Mucosa of descending colon (tissue), 3 donors: ENCODE results near the gene SLFN12L. TPM values are rescaled to one million over a fixed set of nuclear protein-coding genes. Genes with fewer than 3 reads are reported as not detected.
"Not testable (repeated sequence)": the region's sequence is repeated elsewhere in the genome, so short reads cannot be mapped to it uniquely, and the experiment has no call there.

Experiments used
- ATAC-seq: fragments of 200-7000 bp; cut with Tn5 transposase; one replicate; pipeline ENCODE4 v1.9.1; 2020; ENCODE audit warnings: mild to moderate bottlenecking, moderate library complexity
- DNase-seq, 3 donors: peaks; one replicate each; pipeline ENCODE4 v3.0.0-alpha.2; 2020
- H3K36me3 ChIP-seq: fragments of 200-600 bp; one replicate; pipeline ENCODE4 v1.8.0; 2021; ENCODE audit warnings: low read depth, mild to moderate bottlenecking
- H3K4me1 ChIP-seq: fragments of 200-600 bp; one replicate; pipeline ENCODE4 v1.8.0; 2021; ENCODE audit warnings: low read depth, mild to moderate bottlenecking
- H3K4me3 ChIP-seq: fragments of 200-600 bp; one replicate; pipeline ENCODE4 v1.8.0; 2021; ENCODE audit warnings: mild to moderate bottlenecking
- H3K9me3 ChIP-seq: fragments of 200-600 bp; one replicate; pipeline ENCODE4 v1.8.0; 2021; ENCODE audit warnings: mild to moderate bottlenecking
- intact Hi-C, 2 donors: fragments of 100-400 bp; cut with DNase I in 1 of 2; cut with micrococcal nuclease in 1 of 2; formaldehyde crosslinking; loops; one replicate each; pipeline versions ENCODE4 v1.11.0 to v1.11.1; 2022; cut with DNase I, micrococcal nuclease
- total RNA-seq, 3 donors: library from RNA; stranded (reverse); fragmentation: NEBNext Ultra II Directional in 2 of 3; extraction: Animal tissue kit (Norgen Biotek cat#: 25700) in 2 of 3; gene quantifications; one replicate each; pipeline versions ENCODE4 v1.2.1 to v1.2.4, GENCODE V29; 2021 to 2023
- TF ChIP-seq, protein P1 (sequence below): fragments of 200-600 bp; IDR thresholded peaks from one replicate; pipeline ENCODE4 v1.8.0; 2022; ENCODE audit warnings: antibody characterized with exemption, mild to moderate bottlenecking
- donor health status: DM: no; HTN: no; CAD: no; lungs with moderate emphysema.
- donor health status: DM: no; HTN: no; CAD: no.
- donor health status: DM: no; HTN: yes; CAD: no.

Gene SLFN12L
- total RNA-seq, 3 donors from 2014 or later, result 1.5 to 2.9 (median 2.9) TPM

DNA sequence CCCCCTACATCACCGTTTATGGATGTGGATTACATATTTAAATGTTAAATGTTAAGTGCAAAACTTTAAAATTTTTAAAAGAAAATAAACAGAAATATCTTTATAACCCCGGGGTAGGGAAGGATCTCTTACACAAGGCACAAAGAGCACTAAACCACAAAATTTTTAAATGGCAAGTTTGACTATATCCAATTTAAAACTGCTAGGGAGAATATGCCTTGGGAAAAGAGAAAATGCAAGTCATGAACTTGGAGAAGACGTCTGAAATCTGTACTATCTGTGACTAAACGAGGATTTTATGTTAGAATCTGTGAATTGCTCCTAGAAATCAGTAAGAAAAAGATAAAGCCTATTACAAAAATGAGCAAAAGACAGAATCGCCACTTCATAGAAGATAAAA, 60.2 kb downstream of the SLFN12L start:
- no peaks in the 10 kb centered on the region for H3K4me1 ChIP-seq
- no peaks in the 10 kb centered on the region for H3K9me3 ChIP-seq
- no peak overlapping the region for H3K4me3 ChIP-seq
- ATAC-seq, result no peak
- no peaks in the 10 kb centered on the region for H3K36me3 ChIP-seq
- intact Hi-C loops, result no loop called here
- TF ChIP-seq, protein P1, sequence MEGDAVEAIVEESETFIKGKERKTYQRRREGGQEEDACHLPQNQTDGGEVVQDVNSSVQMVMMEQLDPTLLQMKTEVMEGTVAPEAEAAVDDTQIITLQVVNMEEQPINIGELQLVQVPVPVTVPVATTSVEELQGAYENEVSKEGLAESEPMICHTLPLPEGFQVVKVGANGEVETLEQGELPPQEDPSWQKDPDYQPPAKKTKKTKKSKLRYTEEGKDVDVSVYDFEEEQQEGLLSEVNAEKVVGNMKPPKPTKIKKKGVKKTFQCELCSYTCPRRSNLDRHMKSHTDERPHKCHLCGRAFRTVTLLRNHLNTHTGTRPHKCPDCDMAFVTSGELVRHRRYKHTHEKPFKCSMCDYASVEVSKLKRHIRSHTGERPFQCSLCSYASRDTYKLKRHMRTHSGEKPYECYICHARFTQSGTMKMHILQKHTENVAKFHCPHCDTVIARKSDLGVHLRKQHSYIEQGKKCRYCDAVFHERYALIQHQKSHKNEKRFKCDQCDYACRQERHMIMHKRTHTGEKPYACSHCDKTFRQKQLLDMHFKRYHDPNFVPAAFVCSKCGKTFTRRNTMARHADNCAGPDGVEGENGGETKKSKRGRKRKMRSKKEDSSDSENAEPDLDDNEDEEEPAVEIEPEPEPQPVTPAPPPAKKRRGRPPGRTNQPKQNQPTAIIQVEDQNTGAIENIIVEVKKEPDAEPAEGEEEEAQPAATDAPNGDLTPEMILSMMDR, result no peak
- no peak for DNase-seq

DNA sequence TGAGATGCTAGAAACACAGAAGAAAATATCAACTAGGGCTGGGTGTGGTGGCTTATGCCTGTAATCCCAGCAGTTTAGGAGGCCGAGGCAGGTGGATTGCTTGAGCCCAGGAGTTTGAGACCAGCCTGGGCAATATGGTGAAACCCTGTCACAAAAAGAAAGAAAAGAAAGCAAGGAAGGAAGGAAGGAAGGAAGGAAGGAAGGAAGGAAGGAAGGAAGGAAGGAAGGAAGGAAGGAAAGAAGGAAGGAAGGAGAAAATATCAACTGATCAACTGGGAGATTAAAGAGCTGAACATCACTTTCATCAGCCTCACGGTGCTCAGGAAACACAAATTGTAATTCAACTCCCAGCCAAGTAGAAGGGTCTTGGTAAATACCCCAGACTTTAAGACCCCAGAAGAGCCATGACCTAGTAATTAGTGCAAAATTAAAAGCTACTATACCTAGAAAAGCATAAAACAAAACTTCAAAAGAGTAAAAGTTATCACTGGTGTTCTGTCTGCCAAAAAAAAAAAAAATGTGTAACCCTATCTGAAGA, 61.1 kb downstream of the SLFN12L start:
- TF ChIP-seq, protein P1, result no peak

DNA sequence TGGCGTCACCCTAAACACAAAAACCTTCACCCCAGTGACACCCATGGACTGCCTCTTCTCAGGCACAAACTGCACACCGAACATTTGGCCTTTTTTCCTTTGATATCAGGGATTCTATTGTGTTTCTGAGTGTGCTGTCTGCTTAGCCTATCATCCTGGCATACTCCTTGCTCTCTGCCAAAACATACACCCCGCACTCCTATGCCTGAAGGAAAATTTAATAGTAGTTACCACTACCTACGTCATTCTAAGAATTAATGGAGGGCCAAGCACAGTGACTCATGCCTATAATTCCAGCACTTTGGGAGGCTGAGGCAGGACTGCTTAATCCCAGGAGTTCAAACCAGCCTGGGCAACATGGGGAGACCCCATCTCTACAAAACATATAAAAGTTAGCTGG, 69.0 kb downstream of the SLFN12L start:
- intact Hi-C loops, result no loop called here

More for the DNA sequence above, 61.1 kb downstream of the SLFN12L start:
- Histone ChIP-seq H3K36me3 (no peaks in the 10 kb centered on the region), H3K4me1 (no peaks in the 10 kb centered on the region), H3K4me3 (no peak overlapping the region), H3K9me3 (no peaks in the 10 kb centered on the region)
- ATAC-seq (no peak), DNase-seq (no peak)
- intact Hi-C loops, result no loop called here

DNA sequence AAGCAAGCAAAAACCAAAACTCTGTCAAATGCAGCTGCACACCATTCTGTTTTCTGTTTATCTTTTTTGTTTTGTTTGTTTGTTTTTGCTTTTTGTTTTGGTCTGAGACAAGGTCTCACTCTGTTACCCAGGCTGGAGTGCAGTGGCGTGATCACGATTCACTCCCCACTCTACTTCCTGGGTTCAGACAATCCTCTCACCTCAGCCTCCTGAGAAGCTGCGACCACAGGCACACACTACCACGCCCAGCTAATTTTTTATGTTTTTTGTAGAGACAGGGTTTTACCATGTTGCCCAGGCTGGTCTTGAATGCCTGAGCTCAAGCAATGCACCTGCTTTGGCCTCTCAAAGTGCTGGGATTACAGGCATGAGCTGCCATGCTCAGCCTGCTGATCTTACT, 69.7 kb downstream of the SLFN12L start:
- intact Hi-C loops, result no loop called here
- TF ChIP-seq, protein P1, result no peak
- no peak overlapping the region for H3K4me3 ChIP-seq
- no peaks in the 10 kb centered on the region for H3K36me3 ChIP-seq
- no peaks in the 10 kb centered on the region for H3K9me3 ChIP-seq
- no peaks in the 10 kb centered on the region for H3K4me1 ChIP-seq
- ATAC-seq (peak; percentile 40), DNase-seq (no peak)

More for the DNA sequence above, 69.0 kb downstream of the SLFN12L start:
- no peak for ATAC-seq
- Histone ChIP-seq H3K9me3 (no peaks in the 10 kb centered on the region), H3K36me3 (no peaks in the 10 kb centered on the region), H3K4me3 (no peak overlapping the region), H3K4me1 (no peaks in the 10 kb centered on the region)
- DNase-seq, result no peak
- TF ChIP-seq, protein P1, result no peak

DNA sequence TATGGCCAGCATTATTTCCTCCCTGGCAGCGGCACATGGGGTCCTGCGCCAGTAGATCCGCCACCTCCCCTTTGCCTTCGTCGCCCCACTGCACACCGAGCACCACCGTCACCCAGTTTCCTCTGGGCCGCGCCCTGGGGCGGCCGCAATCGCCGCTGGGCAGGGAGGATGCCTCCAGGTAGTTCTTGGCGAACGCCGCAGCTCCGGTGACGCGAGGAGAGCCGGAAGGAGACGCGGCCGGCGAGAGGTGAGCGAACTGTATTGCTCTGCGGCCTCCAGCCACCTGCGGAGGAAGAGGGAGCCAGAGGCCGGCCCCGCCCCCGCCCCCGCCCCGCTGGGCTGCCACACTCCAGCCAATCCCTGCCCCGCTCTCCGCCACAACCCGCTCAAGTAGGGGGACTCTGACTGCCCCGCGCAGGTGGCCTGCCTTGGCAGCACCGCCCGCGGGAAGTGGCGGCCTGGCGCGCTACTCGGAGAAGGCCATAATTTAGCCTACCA, 77.1 kb downstream of the SLFN12L start:
- TF ChIP-seq, protein P1, result no peak
- Histone ChIP-seq H3K4me1 (no peaks in the 10 kb centered on the region), H3K9me3 (no peaks in the 10 kb centered on the region), H3K4me3 (no peak overlapping the region), H3K36me3 (no peaks in the 10 kb centered on the region)
- DNase-seq (peak; percentile 74 to 91 (median 86)), ATAC-seq (peak; percentile 97)
- intact Hi-C loops, result no loop called here

DNA sequence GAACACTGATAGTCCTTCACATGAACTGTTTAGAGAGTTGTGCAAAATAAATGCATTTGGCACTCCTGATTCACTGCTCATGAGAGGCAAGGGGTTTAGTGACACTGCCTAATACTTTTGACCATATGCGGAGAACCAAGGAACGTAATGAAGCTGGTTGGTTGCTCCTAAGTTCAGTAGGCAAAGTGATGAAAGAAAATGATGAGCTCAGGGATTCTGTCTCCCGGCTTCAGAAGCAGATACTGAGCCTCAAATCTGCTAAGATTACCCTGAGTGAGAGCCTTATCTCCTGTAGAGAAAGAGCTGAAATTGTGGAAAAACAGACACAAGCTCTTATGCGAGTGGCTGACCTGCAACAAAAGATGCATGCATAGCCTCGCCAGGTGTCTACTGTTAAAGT, 83.4 kb downstream of the SLFN12L start:
- ATAC-seq, H3K9me3 ChIP-seq, H3K4me1 ChIP-seq, H3K36me3 ChIP-seq, DNase-seq, H3K4me3 ChIP-seq, intact Hi-C loops: not testable (repeated sequence)
